ENCODE data around the gene STX16.

GRCh38 chr20:58664883-58665282, 13.8 kb downstream of the STX16 start:
- TF ChIP-seq CTCF (IDR thresholded peaks at IDR 0.05; ENCODE audit: low read length), result no peak
- no peak for TF ChIP-seq EZH2 (IDR thresholded peaks at IDR 0.05; ENCODE audit: borderline replicate concordance, low read length)
